Diencephalon (tissue), 1 donor: ENCODE data around the gene AR. TPM values are rescaled to one million over a fixed set of nuclear protein-coding genes. Genes with fewer than 3 reads are reported as not detected.

Source experiments
- total RNA-seq: library from RNA; depleted of rRNA; stranded (reverse); fragments of >200 nt; gene quantifications from one replicate; pipeline ENCODE4 v1.2.3, GENCODE V29; 2014

AR gene
- total RNA-seq, result 1.8 TPM

GRCh38 chrX:67543818-67544217 is at the start of gene AR:
AR (plus strand) TSS chrX:67544021; CDS start chrX:67545147, 1,126 bp downstream.

